Gastroesophageal sphincter (tissue), 4 donors: Measurements from ENCODE around the gene ATP2C1. TPM values are rescaled to one million over a fixed set of nuclear protein-coding genes. Genes with fewer than 3 reads are reported as not detected.

Source experiments
- ATAC-seq: fragments of 150-250 bp; one replicate; pipeline ENCODE4 v1.9.1; 2016; ENCODE audit warnings: mild to moderate bottlenecking, moderate library complexity
- H3K27ac ChIP-seq, 4 donors: fragments of 200-600 bp; sonication (generic) in 3 of 4; 1 replicate in 3 of 4; 2 replicates in 1 of 4; pipeline ENCODE4 v1.5.1; 2016 to 2019
- H3K27me3 ChIP-seq: fragments of 200-600 bp; sonication (generic); one replicate; pipeline ENCODE4 v1.5.1; 2019
- H3K36me3 ChIP-seq, 2 donors: fragments of 200-600 bp; sonication (generic); one replicate each; pipeline ENCODE4 v1.5.1; 2019; ENCODE audit warnings: control low read depth in 1 of 2
- H3K4me1 ChIP-seq, 3 donors: fragments of 200-600 bp; sonication (generic); 1 replicate in 2 of 3; 2 replicates in 1 of 3; pipeline ENCODE4 v1.5.1; 2016 to 2019; ENCODE audit warnings: control low read depth in 2 of 3
- H3K4me3 ChIP-seq, 2 donors: fragments of 200-600 bp; sonication (generic); one replicate each; pipeline ENCODE4 v1.5.1; 2019; ENCODE audit warnings: mild to moderate bottlenecking in 1 of 2, moderate library complexity in 1 of 2
- H3K9me3 ChIP-seq, 3 donors: fragments of 200-600 bp; sonication (generic); one replicate each; pipeline ENCODE4 v1.5.1; 2017 to 2019; ENCODE audit warnings: control low read depth in 2 of 3
- CTCF ChIP-seq, 4 experiments: fragments of 200-600 bp in 2 of 4; fragments of 450-650 bp in 2 of 4; sonication (generic) in 1 of 4; IDR thresholded peaks; one replicate each; pipeline ENCODE4 v1.5.1; 2017 to 2019; ENCODE audit warnings: antibody characterized with exemption in 4 of 4, mild to moderate bottlenecking in 2 of 4, moderate library complexity in 2 of 4
- EP300 ChIP-seq: sonication (generic); formaldehyde crosslinking; IDR thresholded peaks from one replicate; pipeline ENCODE4 v1.6.1; 2017; ENCODE audit warnings: antibody characterized with exemption, mild to moderate bottlenecking
- POLR2A ChIP-seq, 2 donors: fragments of 450-650 bp; IDR thresholded peaks; one replicate each; pipeline ENCODE4 v1.6.1; 2017; ENCODE audit warnings: antibody characterized with exemption in 2 of 2, mild to moderate bottlenecking in 2 of 2, moderate library complexity in 1 of 2
- POLR2AphosphoS5 ChIP-seq: sonication (generic); formaldehyde crosslinking; IDR thresholded peaks from one replicate; pipeline ENCODE4 v1.6.1; 2017; ENCODE audit warnings: antibody characterized with exemption
- WGBS, 2 donors: methylation state at CpG; one replicate each; pipeline ENCODE4 v1.1.5; 2018; ENCODE audit warnings: low coverage in 1 of 2; 5-methylcytosine and 5-hydroxymethylcytosine counted together
- total RNA-seq, 4 donors: library from RNA; depleted of rRNA; stranded (reverse); fragments of >200 nt; gene quantifications; one replicate each; pipeline ENCODE4 v1.1.0, GENCODE V29; 2016

The ATP2C1 gene
- total RNA-seq, 4 donors from 2014 or later, result 36.7 to 56.6 (median 44.8) TPM

- Histone ChIP-seq H3K4me1 (no peaks in the 10 kb centered on the region), H3K27me3 (no peaks in the 10 kb centered on the region), H3K9me3 (no peaks in the 10 kb centered on the region), H3K36me3 (peaks cover 0 to 10% of the 10 kb centered on the region in 2 donors), H3K4me3 (no peak overlapping the region), H3K27ac (no peak overlapping the region)
- ATAC-seq, result no peak
- 90 to 100% methylated on average over 2 of the region's 2 CpGs for WGBS, 2 donors
- no peak for TF ChIP-seq EP300
- TF ChIP-seq CTCF (IDR thresholded peaks at IDR 0.05), result no peak
- no peak for TF ChIP-seq POLR2A (IDR thresholded peaks at IDR 0.05)
- no peak for TF ChIP-seq POLR2AphosphoS5
Measured at GRCh38 chr3:130932979-130933378, 39.1 kb downstream of the ATP2C1 start.

GRCh38 chr3:130933801-130934345, 40.0 kb downstream of the ATP2C1 start:
- WGBS, 2 donors, result 81 to 100% methylated on average over 1 of the region's 1 CpG
- Histone ChIP-seq H3K4me3 (no peak overlapping the region), H3K27ac (no peak overlapping the region), H3K9me3 (no peaks in the 10 kb centered on the region), H3K27me3 (no peaks in the 10 kb centered on the region), H3K4me1 (no peaks in the 10 kb centered on the region), H3K36me3 (peaks cover 0 to 10% of the 10 kb centered on the region in 2 donors)
- TF ChIP-seq POLR2AphosphoS5, result no peak
- no peak for TF ChIP-seq EP300
- no peak for TF ChIP-seq CTCF (IDR thresholded peaks at IDR 0.05)
- TF ChIP-seq POLR2A (IDR thresholded peaks at IDR 0.05), result no peak
- ATAC-seq, result no peak

DNA sequence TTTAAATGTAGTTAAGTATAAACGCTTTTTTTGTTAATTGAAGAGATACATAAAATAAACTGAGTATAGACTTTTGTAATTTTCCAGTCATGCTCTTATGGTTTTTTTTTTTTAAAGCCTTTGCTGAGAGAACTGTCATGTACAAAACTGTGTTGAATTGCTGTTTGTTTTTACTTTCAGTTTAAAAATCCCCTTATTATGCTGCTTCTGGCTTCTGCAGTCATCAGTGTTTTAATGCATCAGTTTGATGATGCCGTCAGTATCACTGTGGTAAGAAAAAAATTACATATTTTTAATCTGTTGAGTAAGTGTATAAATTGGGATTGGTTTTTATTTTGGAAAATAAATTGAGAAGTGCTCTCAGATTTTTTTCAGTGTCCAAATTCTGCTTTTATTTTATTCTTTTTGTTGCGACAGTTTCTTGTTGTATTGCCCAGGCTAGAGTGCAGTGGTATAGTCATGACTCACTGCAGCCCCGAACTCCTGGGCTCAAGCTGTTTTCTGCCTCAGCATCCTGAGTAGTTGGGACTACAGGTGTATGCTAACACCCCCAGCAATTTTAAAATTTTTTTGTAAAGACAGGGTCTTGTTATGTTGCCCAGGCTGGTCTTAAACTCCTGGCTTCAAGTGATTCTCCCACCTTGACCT, 40.7 kb downstream of the ATP2C1 start:
- TF ChIP-seq POLR2AphosphoS5 (no peak), EP300 (no peak), POLR2A (IDR thresholded peaks at IDR 0.05) (no peak), CTCF (IDR thresholded peaks at IDR 0.05) (no peak)
- no peak overlapping the region for H3K27ac ChIP-seq
- H3K4me3 ChIP-seq, result no peak overlapping the region
- no peaks in the 10 kb centered on the region for H3K9me3 ChIP-seq
- H3K4me1 ChIP-seq, result no peaks in the 10 kb centered on the region
- 76 to 81% methylated on average over 4 of the region's 4 CpGs for WGBS, 2 donors
- no peak for ATAC-seq
- H3K36me3 ChIP-seq, result peaks cover 0 to 10% of the 10 kb centered on the region in 2 donors
- H3K27me3 ChIP-seq, result no peaks in the 10 kb centered on the region

GRCh38 chr3:130935761-130936492, 42.0 kb downstream of the ATP2C1 start:
- Histone ChIP-seq H3K36me3 (peaks cover 0 to 9% of the 10 kb centered on the region in 2 donors), H3K4me1 (no peaks in the 10 kb centered on the region), H3K27me3 (no peaks in the 10 kb centered on the region), H3K27ac (no peak overlapping the region), H3K9me3 (no peaks in the 10 kb centered on the region), H3K4me3 (no peak overlapping the region)
- 87 to 91% methylated on average over 4 of the region's 4 CpGs for WGBS, 2 donors
- no peak for TF ChIP-seq POLR2AphosphoS5
- no peak for TF ChIP-seq POLR2A (IDR thresholded peaks at IDR 0.05)
- no peak for TF ChIP-seq EP300
- no peak for TF ChIP-seq CTCF (IDR thresholded peaks at IDR 0.05)
- no peak for ATAC-seq
